Stimulated activated naive B cell treated with anti-CD40 and anti-IgM and Interleukin-4, amounts not matched to agents 10 μg/mL and 1 μg/mL and 100 μg/mL, for 72 hours (primary cell): ENCODE measurements around the gene ISX.
"Not testable (repeated sequence)": the region's sequence is repeated elsewhere in the genome, so short reads cannot be mapped to it uniquely, and the experiment has no call there.

Experiments used
- ATAC-seq, 2 donors: fragments of 150-1000 bp; cut with Tn5 transposase; replicated peaks; 2 replicates each; pipeline ENCODE4 v1.10.0; 2021; ENCODE audit warnings: moderate library complexity in 1 of 2
- DNase-seq: peaks from one replicate; pipeline ENCODE4 v3.0.0; 2021
- H3K27ac Mint-ChIP-seq: one replicate; pipeline ENCODE4 v1.8.0; 2022; ENCODE audit warnings: mild to moderate bottlenecking, mixed read lengths
- H3K27me3 Mint-ChIP-seq, 2 donors: one replicate each; pipeline ENCODE4 v1.8.0; 2022; ENCODE audit warnings: mixed read lengths in 2 of 2
- H3K36me3 Mint-ChIP-seq, 2 donors: one replicate each; pipeline ENCODE4 v1.8.0; 2022; ENCODE audit warnings: mixed read lengths in 2 of 2, mild to moderate bottlenecking in 1 of 2
- H3K4me1 Mint-ChIP-seq, 2 donors: one replicate each; pipeline ENCODE4 v1.8.0; 2022; ENCODE audit warnings: mixed read lengths in 2 of 2, mild to moderate bottlenecking in 1 of 2
- H3K4me3 Mint-ChIP-seq, 2 donors: one replicate each; pipeline ENCODE4 v1.8.0; 2022; ENCODE audit warnings: mild to moderate bottlenecking in 2 of 2, mixed read lengths in 2 of 2, moderate library complexity in 1 of 2
- H3K9me3 Mint-ChIP-seq, 2 donors: one replicate each; pipeline ENCODE4 v1.8.0; 2022; ENCODE audit warnings: mixed read lengths in 2 of 2, mild to moderate bottlenecking in 1 of 2

ISX gene

DNA sequence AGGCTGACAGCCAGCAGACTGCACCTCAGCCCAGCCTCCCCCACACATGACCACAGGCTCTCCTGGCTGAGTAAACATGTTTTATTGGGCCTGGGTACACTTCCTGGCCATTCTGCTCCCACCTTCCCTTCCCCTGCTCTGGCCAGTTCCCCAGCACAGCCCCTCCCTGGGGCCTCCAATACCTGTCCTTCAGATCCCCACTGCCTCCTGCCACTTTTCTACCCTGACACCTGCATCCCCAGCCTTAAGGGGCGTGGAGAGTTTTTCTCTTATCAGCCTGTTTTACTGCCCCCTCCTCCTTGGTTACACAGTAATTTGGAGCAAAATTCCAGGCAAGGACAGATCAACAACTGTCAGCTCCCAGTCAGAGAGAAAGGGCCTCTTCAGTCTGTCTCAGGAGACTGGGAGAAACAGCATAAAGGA lies at the start of gene ISX:
Gene ISX, plus strand, starts transcription at position 363 of the 423 bp plus-strand sequence. CDS start 930 bp downstream, outside the sequence.
- Mint-ChIP-seq H3K27ac (no peak within 1 kb of the TSS), H3K4me1 (no peaks in the 10 kb centered on the region), H3K9me3 (peaks cover 0 to 3% of the 10 kb centered on the region in 2 donors), H3K36me3 (no peaks in the 10 kb centered on the region), H3K27me3 (peaks cover 18 to 24% of the 10 kb centered on the region in 2 donors), H3K4me3 (no peak within 1 kb of the TSS)
- ATAC-seq (no peak), DNase-seq (no peak)

DNA sequence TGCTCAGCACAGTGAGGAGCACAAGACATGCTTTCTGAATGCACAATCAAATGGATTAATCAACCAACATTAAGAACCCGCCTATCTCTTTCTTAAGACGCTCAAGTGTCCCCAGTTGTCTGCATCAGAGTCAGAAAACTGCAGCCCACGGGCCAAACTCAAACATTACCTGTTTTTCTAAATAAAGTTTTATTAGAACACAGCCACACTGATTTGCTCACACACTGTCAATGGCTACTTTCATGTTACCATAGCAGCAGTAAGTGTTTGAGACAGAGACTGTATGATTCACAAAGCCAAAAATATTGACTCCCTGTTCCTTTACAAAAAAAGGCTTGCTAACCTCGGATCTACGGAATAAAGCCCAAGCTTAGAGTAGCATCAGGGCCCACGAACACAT lies 49.0 kb upstream of the ISX start:
- Mint-ChIP-seq H3K36me3 (no peaks in the 10 kb centered on the region), H3K27me3 (peaks cover 10 to 12% of the 10 kb centered on the region in 2 donors), H3K4me1 (no peaks in the 10 kb centered on the region), H3K4me3 (no peak overlapping the region), H3K27ac (no peak overlapping the region), H3K9me3 (no peaks in the 10 kb centered on the region)
- DNase-seq (no peak), ATAC-seq (no peak)

DNA sequence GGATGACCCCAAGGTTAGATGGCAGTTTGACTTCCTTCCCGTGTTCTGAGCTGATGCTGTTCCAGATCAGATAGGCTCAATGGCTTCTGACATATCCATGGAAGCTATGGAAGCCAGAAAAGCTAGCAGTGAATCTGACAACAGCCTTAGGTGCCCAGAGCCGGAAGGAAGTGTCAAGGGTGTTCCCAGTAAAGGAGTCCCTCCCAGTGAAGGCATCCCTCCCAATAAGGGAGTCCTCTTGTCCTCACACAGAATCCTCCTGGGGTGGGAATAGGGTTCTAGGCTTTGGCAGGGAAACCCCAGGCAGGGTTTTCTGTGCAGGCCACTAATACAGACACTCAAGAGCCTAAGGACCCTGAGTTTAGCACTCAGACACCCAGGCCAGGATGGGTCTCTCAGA lies 47.0 kb upstream of the ISX start:
- Mint-ChIP-seq H3K27me3 (peaks cover 12 to 28% of the 10 kb centered on the region in 2 donors), H3K27ac (no peak overlapping the region), H3K4me1 (peaks cover 2% of the 10 kb centered on the region in 2 donors), H3K4me3 (no peak overlapping the region), H3K36me3 (no peaks in the 10 kb centered on the region), H3K9me3 (no peaks in the 10 kb centered on the region)
- DNase-seq: no peak
- no peak for ATAC-seq

DNA sequence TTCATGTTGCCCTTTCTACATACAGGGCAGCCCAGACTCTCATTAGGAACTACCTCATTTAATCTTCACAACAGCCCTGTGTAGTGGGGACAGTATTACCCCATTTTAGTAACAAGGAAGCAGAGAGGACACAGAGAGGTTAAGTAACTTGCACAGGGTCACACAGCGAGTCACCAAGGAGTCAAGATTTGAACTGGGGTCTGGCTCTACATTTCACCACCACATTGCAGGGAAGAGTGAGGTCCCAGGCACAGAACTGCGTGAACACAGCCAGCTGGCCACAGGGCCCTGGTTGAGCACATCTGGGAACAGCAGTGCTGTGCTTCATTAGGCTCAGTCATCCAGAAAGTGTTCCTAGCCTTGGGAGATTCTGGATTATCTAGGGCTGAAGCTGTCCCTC lies 45.4 kb upstream of the ISX start:
- Mint-ChIP-seq H3K27me3 (peaks cover 19 to 36% of the 10 kb centered on the region in 2 donors), H3K36me3 (no peaks in the 10 kb centered on the region), H3K27ac (no peak overlapping the region), H3K9me3 (no peaks in the 10 kb centered on the region), H3K4me3 (no peak overlapping the region), H3K4me1 (peaks cover 4 to 7% of the 10 kb centered on the region in 2 donors)
- DNase-seq (no peak), ATAC-seq (no peak)

DNA sequence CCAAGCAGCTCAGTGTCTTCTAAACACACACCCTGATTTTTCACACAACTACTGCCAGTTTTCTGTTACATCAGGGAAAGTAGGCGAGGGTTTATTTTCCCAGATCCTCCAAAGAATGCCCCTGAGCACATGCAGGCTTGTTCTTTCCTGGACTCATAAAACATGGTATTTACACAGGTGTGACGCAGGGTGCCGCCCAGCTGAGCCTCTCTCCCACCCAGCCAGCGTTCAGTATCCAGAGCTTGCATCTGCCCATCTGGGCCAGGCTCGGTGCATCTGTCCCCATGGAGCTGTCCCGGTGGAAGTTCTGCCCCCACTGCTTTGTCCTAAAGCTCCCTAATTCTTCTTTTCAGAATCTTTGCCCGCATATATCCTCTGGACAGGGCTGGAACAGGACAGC lies 44.8 kb upstream of the ISX start:
- peaks cover 22 to 42% of the 10 kb centered on the region in 2 donors for H3K27me3 Mint-ChIP-seq
- ATAC-seq: no peak

DNA sequence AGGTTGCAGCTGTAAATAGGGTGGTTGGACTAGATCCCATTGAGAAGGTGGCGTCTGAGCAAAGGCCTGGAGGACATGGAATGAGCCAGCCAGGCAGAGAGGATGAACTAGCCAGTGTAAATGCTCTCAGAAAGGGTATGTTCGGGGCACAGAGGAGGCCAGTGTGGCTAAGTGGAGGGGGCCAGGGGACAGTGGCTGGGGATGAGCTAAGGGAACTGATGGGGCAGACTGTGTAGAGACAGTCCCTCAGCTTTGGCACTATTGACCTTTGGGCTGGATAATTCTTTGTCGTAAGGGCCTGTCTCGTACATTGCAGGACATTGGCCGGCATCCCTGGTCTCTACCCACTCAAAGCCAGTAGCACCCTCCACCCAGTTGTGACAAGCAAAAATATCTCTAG lies 43.7 kb upstream of the ISX start:
- Mint-ChIP-seq H3K36me3 (no peaks in the 10 kb centered on the region), H3K4me1 (peaks cover 4 to 7% of the 10 kb centered on the region in 2 donors), H3K9me3 (no peaks in the 10 kb centered on the region), H3K27ac (no peak overlapping the region), H3K4me3 (no peak overlapping the region), H3K27me3 (peaks cover 30 to 50% of the 10 kb centered on the region in 2 donors)
- DNase-seq (no peak), ATAC-seq (no peak)

More for the DNA sequence above, 44.8 kb upstream of the ISX start:
- no peak for DNase-seq
- peaks cover 4 to 7% of the 10 kb centered on the region in 2 donors for H3K4me1 Mint-ChIP-seq
- no peak overlapping the region for H3K27ac Mint-ChIP-seq
- no peaks in the 10 kb centered on the region for H3K36me3 Mint-ChIP-seq
- H3K9me3 Mint-ChIP-seq: no peaks in the 10 kb centered on the region
- no peak overlapping the region for H3K4me3 Mint-ChIP-seq

DNA sequence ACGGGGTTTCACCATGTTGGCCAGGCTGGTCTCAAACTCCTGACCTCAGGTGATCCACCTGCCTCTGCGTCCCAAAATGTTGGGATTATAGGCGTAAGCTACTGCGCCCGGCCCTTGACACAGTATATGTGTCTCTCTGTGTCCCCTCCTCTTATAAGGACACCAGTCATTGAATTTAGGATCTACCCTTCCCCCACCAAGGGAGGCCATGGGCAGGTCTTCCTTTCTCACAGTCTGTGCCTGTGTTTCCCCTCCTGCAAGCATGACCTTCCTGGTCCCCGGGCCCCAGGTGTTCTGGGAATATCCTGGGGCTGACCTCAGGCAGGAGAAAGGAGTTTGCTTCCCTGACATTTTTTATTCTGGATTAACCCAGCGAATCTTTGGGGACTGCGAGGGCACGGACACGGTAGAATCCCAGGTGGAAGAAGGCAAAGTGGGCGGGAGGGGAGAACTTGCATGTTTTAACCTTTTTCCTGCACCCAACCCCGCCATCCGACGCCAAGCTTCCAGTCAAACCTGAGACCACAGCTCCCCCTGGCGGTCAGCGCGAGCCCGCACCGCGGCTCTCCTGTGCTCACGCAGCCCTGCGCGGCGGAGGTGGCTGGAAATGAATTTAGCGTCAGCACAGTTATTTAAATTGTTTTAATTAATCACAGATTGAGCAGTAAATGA lies 42.1 kb upstream of the ISX start:
- Mint-ChIP-seq H3K27me3 (peaks cover 41 to 63% of the 10 kb centered on the region in 2 donors), H3K27ac (peak overlapping the region; percentile 53), H3K4me1 (peaks cover 4 to 7% of the 10 kb centered on the region in 2 donors), H3K36me3 (no peaks in the 10 kb centered on the region), H3K9me3 (no peaks in the 10 kb centered on the region), H3K4me3 (no peak overlapping the region)
- peak; percentile 78 to 82 for ATAC-seq
- peak; percentile 41 for DNase-seq

DNA sequence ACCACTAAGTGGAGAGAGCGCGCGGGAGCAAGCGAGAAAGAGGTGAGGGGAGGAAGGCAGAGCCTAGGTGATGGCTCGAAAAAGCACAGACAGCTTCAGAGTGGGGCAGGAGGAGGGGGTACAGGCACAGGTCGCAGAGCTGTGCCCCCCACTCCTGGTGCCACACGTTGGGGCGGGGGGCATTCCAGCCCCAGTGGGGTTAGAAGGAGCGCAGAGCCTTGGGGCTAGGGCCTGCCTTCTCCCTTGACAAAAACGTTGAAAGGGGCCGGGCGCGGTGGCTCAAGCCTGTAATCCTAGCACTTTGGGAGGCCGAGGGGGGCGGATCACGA lies 41.6 kb upstream of the ISX start:
- Mint-ChIP-seq H3K27me3 (peaks cover 40 to 68% of the 10 kb centered on the region in 2 donors), H3K4me3 (no peak overlapping the region)
- ATAC-seq: peak; percentile 19 to 20

DNA sequence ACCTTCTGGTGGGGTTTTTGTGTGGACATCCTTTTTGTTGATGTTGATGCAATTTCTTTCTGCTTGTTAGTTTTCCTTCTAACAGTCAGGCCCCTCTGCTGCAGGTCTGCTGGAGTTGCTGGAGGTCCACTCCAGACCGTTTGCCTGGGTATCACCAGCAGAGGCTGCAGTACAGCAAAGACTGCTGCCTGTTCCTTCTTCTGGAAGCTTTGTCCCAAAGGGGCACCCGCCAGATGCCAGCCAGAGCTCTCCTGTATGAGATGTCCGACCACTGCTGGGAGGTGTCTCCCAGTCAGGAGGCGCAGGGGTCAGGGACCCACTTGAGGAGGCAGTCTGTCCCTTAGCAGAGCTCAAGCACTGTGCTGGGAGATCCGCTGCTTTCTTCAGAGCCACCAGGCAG lies 35.8 kb upstream of the ISX start:
- H3K27me3 Mint-ChIP-seq: peaks cover 44 to 54% of the 10 kb centered on the region in 2 donors
- not testable (repeated sequence) for H3K9me3 Mint-ChIP-seq, H3K4me3 Mint-ChIP-seq, DNase-seq, ATAC-seq, H3K4me1 Mint-ChIP-seq, H3K36me3 Mint-ChIP-seq, H3K27ac Mint-ChIP-seq

More for the DNA sequence above, 41.6 kb upstream of the ISX start:
- H3K27ac Mint-ChIP-seq: peak overlapping the region; percentile 53
- no peak for DNase-seq
- no peaks in the 10 kb centered on the region for H3K36me3 Mint-ChIP-seq
- H3K4me1 Mint-ChIP-seq: peaks cover 4 to 7% of the 10 kb centered on the region in 2 donors
- no peaks in the 10 kb centered on the region for H3K9me3 Mint-ChIP-seq

DNA sequence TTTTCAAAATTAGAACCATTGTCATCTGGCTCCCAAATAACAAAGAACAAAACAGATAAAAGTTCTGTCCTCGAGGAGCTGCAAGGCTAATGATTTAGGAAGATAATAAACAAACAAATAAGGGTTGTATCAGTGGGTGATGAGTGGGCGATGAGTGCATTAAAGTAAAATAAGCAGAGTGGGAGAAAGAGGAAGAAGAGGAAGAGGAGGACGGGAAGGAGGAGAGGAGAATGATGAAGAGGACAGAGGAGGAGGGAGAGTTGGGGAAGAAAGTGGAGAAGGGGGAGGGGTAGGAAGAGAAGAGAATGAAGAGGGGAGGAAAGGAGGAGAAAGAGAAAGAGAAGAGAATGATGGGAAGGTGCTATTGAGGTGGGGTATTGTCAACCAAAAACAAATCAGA lies 33.4 kb upstream of the ISX start:
- H3K36me3 Mint-ChIP-seq: no peaks in the 10 kb centered on the region
- H3K27me3 Mint-ChIP-seq: peaks cover 37 to 44% of the 10 kb centered on the region in 2 donors
- H3K27ac Mint-ChIP-seq: no peak overlapping the region
- no peaks in the 10 kb centered on the region for H3K9me3 Mint-ChIP-seq
- DNase-seq (no peak), ATAC-seq (no peak)
- no peaks in the 10 kb centered on the region for H3K4me1 Mint-ChIP-seq
- no peak overlapping the region for H3K4me3 Mint-ChIP-seq

DNA sequence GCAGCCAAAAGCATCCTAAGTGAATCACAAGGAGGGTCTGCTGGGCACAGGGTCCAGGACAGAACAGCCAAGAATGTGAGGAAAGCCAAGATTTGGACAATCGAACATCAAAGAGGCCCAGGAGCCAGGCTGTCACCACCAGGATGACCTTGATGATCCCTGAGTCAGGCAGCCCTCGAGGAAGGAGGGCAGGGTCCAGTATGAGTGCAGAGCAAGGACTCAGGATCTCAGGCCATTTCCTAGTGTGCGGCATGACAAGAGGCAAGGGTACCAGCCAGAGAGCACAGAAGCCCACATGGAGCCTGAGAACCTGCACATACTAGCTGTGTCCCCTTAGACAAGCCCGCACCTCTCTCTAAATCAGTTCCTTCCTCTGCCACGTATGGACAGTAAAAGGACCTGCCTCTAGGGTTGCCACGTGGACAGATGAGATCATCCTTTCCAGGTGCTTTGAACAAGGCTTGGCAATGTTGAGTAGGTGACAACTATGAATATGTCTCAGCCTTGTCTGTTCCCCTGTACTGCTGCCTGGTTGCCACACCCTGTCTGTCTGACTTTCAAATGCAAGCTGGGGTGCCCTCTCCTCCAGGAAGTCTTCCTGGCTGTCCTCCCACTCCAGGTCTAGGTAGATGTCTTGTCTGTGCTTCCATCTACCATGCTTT lies 32.2 kb upstream of the ISX start:
- Mint-ChIP-seq H3K36me3 (no peaks in the 10 kb centered on the region), H3K27me3 (peaks cover 35 to 37% of the 10 kb centered on the region in 2 donors), H3K4me1 (no peaks in the 10 kb centered on the region), H3K27ac (no peak overlapping the region), H3K4me3 (no peak overlapping the region), H3K9me3 (no peaks in the 10 kb centered on the region)
- DNase-seq (no peak), ATAC-seq (no peak)

DNA sequence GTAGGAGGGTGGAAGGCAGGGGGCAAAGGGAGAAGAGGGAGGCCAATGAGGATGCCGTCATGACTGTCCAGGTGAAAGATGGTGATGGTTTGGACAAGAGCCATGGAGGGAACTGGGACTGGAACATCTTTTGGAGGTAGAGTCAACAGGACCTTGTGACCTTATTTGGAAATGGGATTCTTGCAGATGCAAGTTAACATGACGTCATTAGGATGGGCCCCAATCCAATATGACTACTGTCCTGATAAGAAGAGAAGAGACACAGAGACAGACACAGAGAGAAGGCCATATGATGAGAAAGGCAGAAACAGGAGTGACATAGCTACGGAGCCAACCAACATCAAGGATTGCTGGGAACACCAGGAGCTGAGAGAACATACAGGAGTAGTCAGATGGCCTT lies 31.0 kb upstream of the ISX start:
- Mint-ChIP-seq H3K27ac (no peak overlapping the region), H3K27me3 (peaks cover 30 to 31% of the 10 kb centered on the region in 2 donors), H3K36me3 (no peaks in the 10 kb centered on the region), H3K9me3 (no peaks in the 10 kb centered on the region), H3K4me1 (no peaks in the 10 kb centered on the region), H3K4me3 (no peak overlapping the region)
- no peak for ATAC-seq
- no peak for DNase-seq

DNA sequence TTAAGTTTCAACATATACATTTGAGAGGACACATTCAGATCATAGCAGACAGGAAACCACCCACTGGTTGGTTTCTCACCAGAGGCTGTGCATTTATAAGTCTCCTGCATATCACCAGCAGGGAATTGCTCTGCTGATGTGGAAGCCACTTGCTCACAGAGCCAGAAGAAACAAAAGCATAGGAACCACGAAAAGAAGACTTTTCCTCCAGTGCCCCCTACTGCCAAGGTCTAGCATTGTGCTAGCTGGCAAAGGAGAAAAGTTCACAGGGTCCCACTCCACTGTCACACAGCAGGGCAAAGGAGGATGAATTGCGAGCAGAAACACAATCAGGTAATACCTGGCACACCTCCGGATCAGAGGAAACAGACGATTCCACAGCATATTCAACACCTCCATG lies 28.9 kb upstream of the ISX start:
- Mint-ChIP-seq H3K4me3 (no peak overlapping the region), H3K27ac (no peak overlapping the region), H3K36me3 (no peaks in the 10 kb centered on the region), H3K9me3 (no peaks in the 10 kb centered on the region), H3K4me1 (no peaks in the 10 kb centered on the region), H3K27me3 (peaks cover 31% of the 10 kb centered on the region in 2 donors)
- DNase-seq: no peak
- ATAC-seq: no peak

DNA sequence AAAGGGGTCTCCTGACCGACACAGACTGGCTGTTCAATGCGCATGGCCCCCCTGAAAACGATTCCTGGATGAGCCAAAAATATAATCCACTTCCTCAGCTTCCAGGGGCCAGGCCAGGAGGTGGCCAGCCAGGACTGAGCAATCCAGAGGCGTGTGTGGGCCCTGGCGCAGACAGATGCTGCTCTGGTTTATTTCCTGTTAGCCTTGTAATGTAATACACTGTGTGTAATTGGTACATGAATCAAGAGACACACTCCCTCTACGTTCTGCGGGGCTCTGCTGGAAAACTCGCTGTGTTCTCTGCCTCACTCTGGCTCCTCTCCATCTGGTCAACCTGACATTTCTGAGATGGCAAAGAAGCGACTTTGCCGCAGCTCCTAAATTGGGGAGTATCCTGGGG lies 26.3 kb upstream of the ISX start:
- ATAC-seq: no peak
- no peak for DNase-seq
- H3K27ac Mint-ChIP-seq: no peak overlapping the region
- H3K9me3 Mint-ChIP-seq: no peaks in the 10 kb centered on the region
- no peaks in the 10 kb centered on the region for H3K4me1 Mint-ChIP-seq
- H3K36me3 Mint-ChIP-seq: no peaks in the 10 kb centered on the region
- peaks cover 27 to 32% of the 10 kb centered on the region in 2 donors for H3K27me3 Mint-ChIP-seq
- H3K4me3 Mint-ChIP-seq: no peak overlapping the region

DNA sequence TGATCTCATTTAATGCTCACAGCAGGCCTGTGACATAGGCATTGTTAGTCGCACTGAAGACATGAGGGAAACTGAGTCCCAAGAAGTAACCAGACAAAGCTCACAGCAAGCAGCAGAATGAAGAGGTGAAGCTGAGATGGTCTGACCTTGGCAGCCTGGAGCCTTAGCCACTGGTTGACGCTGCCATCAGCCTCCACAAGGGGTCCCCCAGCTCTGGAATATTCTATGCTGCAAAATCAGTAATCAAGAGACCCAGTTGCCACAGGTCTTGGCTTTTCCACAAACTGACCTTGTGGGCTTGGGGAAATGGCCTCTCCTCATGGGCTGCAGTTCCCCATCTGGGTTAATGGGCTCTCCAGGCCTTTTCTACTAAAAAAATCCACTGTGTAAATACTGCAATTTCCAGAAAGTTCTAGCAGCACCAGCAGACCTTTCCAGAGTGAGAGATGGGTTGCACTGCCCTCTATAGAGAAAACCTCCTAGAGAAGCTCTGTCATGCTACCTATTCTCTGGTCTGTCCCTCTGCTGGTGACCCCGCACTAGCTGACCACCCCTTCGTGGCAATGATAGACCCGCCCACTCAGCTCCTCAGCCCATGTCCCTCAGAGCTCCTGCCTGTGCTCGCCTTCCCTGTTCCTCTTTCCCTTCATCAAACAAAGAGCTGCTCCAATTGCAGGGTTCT lies 22.6 kb upstream of the ISX start:
- Mint-ChIP-seq H3K36me3 (no peaks in the 10 kb centered on the region), H3K27ac (no peak overlapping the region), H3K4me3 (no peak overlapping the region), H3K4me1 (no peaks in the 10 kb centered on the region), H3K27me3 (peaks cover 14 to 23% of the 10 kb centered on the region in 2 donors), H3K9me3 (no peaks in the 10 kb centered on the region)
- DNase-seq (no peak), ATAC-seq (no peak)
